HepG2 (cell line): ENCODE data around the gene TMEM121. TPM values are rescaled to one million over a fixed set of nuclear protein-coding genes. Genes with fewer than 3 reads are reported as not detected.

ENCODE experiments used
- ATAC-seq: fragments of 200-7000 bp; cut with Tn5 transposase; 3 replicates; pipeline ENCODE4 v1.9.1; 2020; ENCODE audit warnings: mild to moderate bottlenecking, moderate library complexity
- BruUV-seq: library from RNA; stranded (reverse); fragments of 400-500 nt; replicated peaks from 2 replicates; lab custom pipeline; 2021; lab: Mats Ljungman, UMichigan
- CTCF ChIA-PET: fragments of 300-600 bp; formaldehyde crosslinking; extraction: SDS; loops from one replicate; lab custom pipeline; 2021; ENCODE audit warnings: low total read pairs, inconsistent platforms, low intra/inter-chr PET ratio; lab: Yijun Ruan, JAX
- POLR2A ChIA-PET: fragments of 350-600 bp; sonication (Branson Sonifier 250); formaldehyde crosslinking; loops from one replicate; lab custom pipeline; 2020; ENCODE audit warnings: antibody characterized with exemption, inconsistent platforms; lab: Yijun Ruan, JAX
- DNase-seq: peaks from one replicate; pipeline ENCODE4 v3.0.0-alpha.2; 2015; ENCODE audit warnings: low spot score
- FAIRE-seq: peaks from 3 replicates; lab custom pipeline; 2011; peaks lifted over from hg19 to GRCh38; lab: Jason Lieb, UNC
- H2AFZ ChIP-seq: one replicate; pipeline ENCODE4 v1.6.1; 2011; ENCODE audit warnings: low read length, inconsistent platforms
- H3K27ac ChIP-seq: fragments of 300-600 bp; 3 replicates; pipeline ENCODE4 v1.8.0; 2011; ENCODE audit warnings: mixed run types, mild to moderate bottlenecking, mixed read lengths, low read length, inconsistent platforms; ENCODE audit not compliant: insufficient read depth; ENCODE audit errors: extremely low read length
- H3K27me3 ChIP-seq, 2 experiments: fragments of 200-600 bp in 1 of 2; 2 replicates in 1 of 2; 3 replicates in 1 of 2; pipeline versions ENCODE4 v1.6.0 to v1.8.0; 2011; ENCODE audit warnings: low read length in 2 of 2, mild to moderate bottlenecking in 2 of 2, moderate library complexity in 2 of 2, inconsistent platforms in 1 of 2; ENCODE audit not compliant: insufficient read depth in 2 of 2, control insufficient read depth in 1 of 2
- H3K36me3 ChIP-seq, 2 experiments: fragments of 200-600 bp in 1 of 2; replicated peaks in 1 of 2; 2 replicates in 1 of 2; 3 replicates in 1 of 2; pipeline versions ENCODE4 v1.5.1 to v1.8.0; 2011; ENCODE audit warnings: low read length in 2 of 2, inconsistent platforms in 1 of 2; ENCODE audit not compliant: insufficient read depth in 2 of 2, control insufficient read depth in 1 of 2
- H3K4me1 ChIP-seq: 2 replicates; pipeline ENCODE4 v1.5.1; 2012; ENCODE audit warnings: low read length, inconsistent platforms; ENCODE audit not compliant: insufficient read depth
- H3K4me2 ChIP-seq: 2 replicates; pipeline ENCODE4 v1.6.0; 2011; ENCODE audit warnings: low read depth, low read length, inconsistent platforms
- H3K4me3 ChIP-seq, 3 experiments: fragments of 200-600 bp in 1 of 3; sonication (generic), shearing (Covaris generic) in 1 of 3; replicated peaks in 1 of 3; 2 replicates each; pipeline ENCODE4 v1.5.1; 2011 to 2016; ENCODE audit warnings: low read length in 3 of 3, inconsistent platforms in 2 of 3, low read depth in 2 of 3, mild to moderate bottlenecking in 2 of 3, control low read depth in 1 of 3, mixed read lengths in 1 of 3; ENCODE audit not compliant: insufficient read depth in 1 of 3
- H3K79me2 ChIP-seq: one replicate; pipeline ENCODE4 v1.6.1; 2011; ENCODE audit warnings: low read length, inconsistent platforms; ENCODE audit not compliant: insufficient read depth
- H3K9ac ChIP-seq: 2 replicates; pipeline ENCODE4 v1.6.0; 2011; ENCODE audit warnings: mild to moderate bottlenecking, low read depth, low read length, inconsistent platforms; ENCODE audit not compliant: insufficient read depth
- H3K9me3 ChIP-seq: 2 replicates; pipeline ENCODE4 v1.5.1; 2012; ENCODE audit warnings: mild to moderate bottlenecking, low read length
- H4K20me1 ChIP-seq: 2 replicates; pipeline ENCODE4 v1.6.0; 2011; ENCODE audit warnings: inconsistent platforms, mild to moderate bottlenecking, low read length, moderate library complexity; ENCODE audit not compliant: insufficient read depth
- AGO1 ChIP-seq: fragments of 200-400 bp; formaldehyde crosslinking; IDR thresholded peaks from 2 replicates; pipeline ENCODE4 v1.6.1; 2017; ENCODE audit warnings: mild to moderate bottlenecking, low read depth, low read length, moderate library complexity; ENCODE audit not compliant: poor library complexity, severe bottlenecking
- AGO2 ChIP-seq: fragments of 200-400 bp; formaldehyde crosslinking; optimal IDR thresholded peaks from 2 replicates; pipeline ENCODE3; 2017; ENCODE audit warnings: mild to moderate bottlenecking, low read depth, low read length, moderate library complexity
- GATA4 ChIP-seq: sonication (generic); IDR thresholded peaks from 2 replicates; pipeline ENCODE4 v1.6.1; 2016; ENCODE audit warnings: antibody characterized with exemption, low read depth, borderline replicate concordance
- IKZF4 ChIP-seq: sonication (generic); formaldehyde crosslinking; IDR thresholded peaks from 2 replicates; pipeline ENCODE4 v1.5.1; 2020; ENCODE audit warnings: borderline replicate concordance, mild to moderate bottlenecking, low read depth, missing genetic modification reagents; ENCODE audit errors: not compliant biosample characterization
- SOX6 ChIP-seq, 2 experiments: fragments of 450-650 bp in 1 of 2; sonication (generic) in 1 of 2; formaldehyde crosslinking in 1 of 2; IDR thresholded peaks; 2 replicates each; pipeline versions ENCODE4 v1.4.0 to v1.6.1; 2017 to 2020; ENCODE audit warnings: antibody characterized with exemption in 1 of 2, mild to moderate bottlenecking in 1 of 2, missing genetic modification reagents in 1 of 2
- ZBTB38 ChIP-seq: sonication (generic); formaldehyde crosslinking; IDR thresholded peaks from 2 replicates; pipeline ENCODE4 v1.5.1; 2020; ENCODE audit warnings: mild to moderate bottlenecking, missing genetic modification reagents
- ZNF792 ChIP-seq: IDR thresholded peaks from 2 replicates; pipeline ENCODE4 v1.6.1; 2016
- WGBS: methylation state at CpG from one replicate; pipeline ENCODE4 v1.1.6; 2017; ENCODE audit warnings: low lambda C conversion rate; 5-methylcytosine and 5-hydroxymethylcytosine counted together
- in situ Hi-C: cut with HindIII; loops from 2 replicates; pipeline ENCODE4 v1.10.0; 2017; ENCODE audit warnings: low pct_unique_long_range_greater_than_20kb; ENCODE audit not compliant: extremely low pct_ligation_motif_present
- intact Hi-C: fragments of 100-400 bp; cut with micrococcal nuclease; formaldehyde crosslinking; loops from one replicate; pipeline ENCODE4 v1.10.0; 2022; ENCODE audit not compliant: unreplicated experiment
- polyA plus RNA-seq, 8 experiments: library from polyadenylated mRNA; depleted of rRNA in 3 of 8; stranded (reverse) in 7 of 8; unstranded in 1 of 8; fragments of >200 nt; fragmentation: Illumina TruSeq in 4 of 8; extraction: Trizol in 4 of 8; gene quantifications; 2 replicates each; pipeline versions ENCODE4 v1.2.1 to v1.2.3, GENCODE V29; 2011 to 2016; ENCODE audit warnings: low read depth in 4 of 8, missing spikeins in 1 of 8, mixed read lengths in 1 of 8; ENCODE audit not compliant: insufficient read depth in 1 of 8
- total RNA-seq, 5 experiments: library from RNA; depleted of rRNA; stranded (reverse); fragments of >200 nt; fragmentation: Illumina TruSeq; extraction: Trizol; gene quantifications; 2 replicates each; pipeline ENCODE4 v1.2.3, GENCODE V29; 2016; ENCODE audit warnings: low read depth in 1 of 5
- TF ChIP-seq, protein P1 (sequence below): sonication (generic); formaldehyde crosslinking; IDR thresholded peaks from 2 replicates; pipeline ENCODE4 v1.4.0; 2020; ENCODE audit warnings: missing genetic modification reagents
- TF ChIP-seq, protein P2 (sequence below): sonication (generic); formaldehyde crosslinking; IDR thresholded peaks from 2 replicates; pipeline ENCODE4 v1.5.1; 2020; ENCODE audit warnings: mild to moderate bottlenecking, missing genetic modification reagents, moderate library complexity
- TF ChIP-seq, protein P3 (sequence below): sonication (generic); formaldehyde crosslinking; conservative IDR thresholded peaks from 2 replicates; pipeline ENCODE4 v1.4.0; 2020; ENCODE audit warnings: mild to moderate bottlenecking, missing genetic modification reagents, moderate library complexity

TMEM121 gene
- total and polyA plus RNA-seq, 2 of the 13 experiments (the other 11 are each of a cell fraction or from before 2014, with no cell fraction given), result 6.6 to 19.0 TPM

DNA sequence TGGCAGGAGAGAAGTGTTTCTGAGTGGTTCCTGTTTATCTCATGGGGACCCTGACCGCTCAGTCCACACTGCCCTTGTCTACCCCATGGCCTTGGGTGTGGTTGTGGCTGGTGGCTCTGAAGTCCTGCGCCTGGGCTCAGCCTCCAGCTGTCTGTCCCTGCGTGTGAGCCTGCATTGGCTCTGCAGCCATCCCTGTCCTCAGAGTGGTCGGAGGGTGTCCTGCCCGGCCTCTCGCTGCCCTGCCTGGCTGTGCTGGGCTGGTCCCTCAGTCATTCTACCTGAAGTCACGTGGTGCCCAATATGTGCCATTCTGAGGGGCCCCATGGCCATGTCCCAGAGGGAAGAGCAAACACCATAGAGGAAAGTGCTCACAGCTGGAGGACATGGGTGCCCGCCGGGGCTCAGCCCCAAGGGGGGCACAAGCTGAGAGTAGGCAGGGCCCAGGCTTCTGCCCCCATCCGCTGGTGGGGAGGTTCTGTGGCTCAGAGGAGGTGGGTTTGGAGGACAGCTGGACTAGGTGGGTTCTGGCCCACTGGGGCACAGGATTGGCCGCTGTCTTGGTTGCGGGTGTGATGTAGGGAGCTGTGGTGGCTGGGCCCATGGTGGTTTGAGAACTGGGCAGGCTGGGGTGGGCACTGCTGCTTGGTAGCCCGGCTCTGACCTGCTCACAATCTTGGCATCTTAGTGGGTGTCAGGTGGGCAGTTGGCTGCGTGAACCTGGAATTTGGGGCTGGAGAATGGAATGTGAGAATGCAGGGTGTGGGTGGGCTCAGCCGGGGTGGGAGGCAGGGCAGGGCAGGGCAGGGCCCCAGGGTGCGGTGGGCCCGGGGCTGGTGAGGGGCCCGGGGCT lies 23.7 kb upstream of the TMEM121 start:
- Histone ChIP-seq H3K9me3 (no peaks in the 10 kb centered on the region), H3K4me2 (peak overlapping the region; percentile 24; the same call in 1 of the 2 replicates), H2AFZ (no peak overlapping the region), H3K4me1 (peaks cover 78% of the 10 kb centered on the region), H3K4me3 (no peak overlapping the region; a peak in 1 of 6 replicates), H3K79me2 (no peaks in the 10 kb centered on the region), H3K27ac (no peak overlapping the region), H4K20me1 (no peaks in the 10 kb centered on the region), H3K27me3 (peaks cover 0 to 20% of the 10 kb centered on the region in 2 experiments; a peak in 4 of 5 replicates), H3K36me3 (no peaks in the 10 kb centered on the region), H3K9ac (peak overlapping the region; percentile 16; the same call in 1 of the 2 replicates)
- BruUV-seq, result no TSS peak
- ChIA-PET POLR2A (no interaction called here), CTCF (no interaction called here)
- WGBS, result 66% methylated on average over 11 of the region's 18 CpGs
- intact Hi-C loops, result no loop called here
- no peak for DNase-seq
- FAIRE-seq, result no peak
- in situ Hi-C loops, result no loop called here
- ATAC-seq, result peak; percentile 4; the same call in 2 of the 3 replicates
- TF ChIP-seq, protein P1, sequence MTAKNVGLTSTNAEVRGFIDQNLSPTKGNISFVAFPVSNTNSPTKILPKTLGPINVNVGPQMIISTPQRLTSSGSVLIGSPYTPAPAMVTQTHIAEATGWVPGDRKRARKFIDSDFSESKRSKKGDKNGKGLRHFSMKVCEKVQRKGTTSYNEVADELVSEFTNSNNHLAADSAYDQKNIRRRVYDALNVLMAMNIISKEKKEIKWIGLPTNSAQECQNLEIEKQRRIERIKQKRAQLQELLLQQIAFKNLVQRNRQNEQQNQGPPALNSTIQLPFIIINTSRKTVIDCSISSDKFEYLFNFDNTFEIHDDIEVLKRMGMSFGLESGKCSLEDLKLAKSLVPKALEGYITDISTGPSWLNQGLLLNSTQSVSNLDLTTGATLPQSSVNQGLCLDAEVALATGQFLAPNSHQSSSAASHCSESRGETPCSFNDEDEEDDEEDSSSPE, result no peak
- peak; percentile 59; the same call in 1 of the 2 replicates for TF ChIP-seq ZBTB38
- TF ChIP-seq AGO1, result peak; percentile 92
- TF ChIP-seq ZNF792 (CRISPR knock-in tag), result no peak
- peak; percentile 9 for TF ChIP-seq IKZF4 (CRISPR knock-in tag)
- TF ChIP-seq, protein P2, sequence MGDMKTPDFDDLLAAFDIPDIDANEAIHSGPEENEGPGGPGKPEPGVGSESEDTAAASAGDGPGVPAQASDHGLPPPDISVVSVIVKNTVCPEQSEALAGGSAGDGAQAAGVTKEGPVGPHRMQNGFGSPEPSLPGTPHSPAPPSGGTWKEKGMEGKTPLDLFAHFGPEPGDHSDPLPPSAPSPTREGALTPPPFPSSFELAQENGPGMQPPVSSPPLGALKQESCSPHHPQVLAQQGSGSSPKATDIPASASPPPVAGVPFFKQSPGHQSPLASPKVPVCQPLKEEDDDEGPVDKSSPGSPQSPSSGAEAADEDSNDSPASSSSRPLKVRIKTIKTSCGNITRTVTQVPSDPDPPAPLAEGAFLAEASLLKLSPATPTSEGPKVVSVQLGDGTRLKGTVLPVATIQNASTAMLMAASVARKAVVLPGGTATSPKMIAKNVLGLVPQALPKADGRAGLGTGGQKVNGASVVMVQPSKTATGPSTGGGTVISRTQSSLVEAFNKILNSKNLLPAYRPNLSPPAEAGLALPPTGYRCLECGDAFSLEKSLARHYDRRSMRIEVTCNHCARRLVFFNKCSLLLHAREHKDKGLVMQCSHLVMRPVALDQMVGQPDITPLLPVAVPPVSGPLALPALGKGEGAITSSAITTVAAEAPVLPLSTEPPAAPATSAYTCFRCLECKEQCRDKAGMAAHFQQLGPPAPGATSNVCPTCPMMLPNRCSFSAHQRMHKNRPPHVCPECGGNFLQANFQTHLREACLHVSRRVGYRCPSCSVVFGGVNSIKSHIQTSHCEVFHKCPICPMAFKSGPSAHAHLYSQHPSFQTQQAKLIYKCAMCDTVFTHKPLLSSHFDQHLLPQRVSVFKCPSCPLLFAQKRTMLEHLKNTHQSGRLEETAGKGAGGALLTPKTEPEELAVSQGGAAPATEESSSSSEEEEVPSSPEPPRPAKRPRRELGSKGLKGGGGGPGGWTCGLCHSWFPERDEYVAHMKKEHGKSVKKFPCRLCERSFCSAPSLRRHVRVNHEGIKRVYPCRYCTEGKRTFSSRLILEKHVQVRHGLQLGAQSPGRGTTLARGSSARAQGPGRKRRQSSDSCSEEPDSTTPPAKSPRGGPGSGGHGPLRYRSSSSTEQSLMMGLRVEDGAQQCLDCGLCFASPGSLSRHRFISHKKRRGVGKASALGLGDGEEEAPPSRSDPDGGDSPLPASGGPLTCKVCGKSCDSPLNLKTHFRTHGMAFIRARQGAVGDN (CRISPR knock-in tag), result peak; percentile 69
- peak; percentile 93 for TF ChIP-seq AGO2
- 0 out of 2 replicates have a peak, but pooled peaks have one; percentile 12 for TF ChIP-seq GATA4
- TF ChIP-seq, protein P3, sequence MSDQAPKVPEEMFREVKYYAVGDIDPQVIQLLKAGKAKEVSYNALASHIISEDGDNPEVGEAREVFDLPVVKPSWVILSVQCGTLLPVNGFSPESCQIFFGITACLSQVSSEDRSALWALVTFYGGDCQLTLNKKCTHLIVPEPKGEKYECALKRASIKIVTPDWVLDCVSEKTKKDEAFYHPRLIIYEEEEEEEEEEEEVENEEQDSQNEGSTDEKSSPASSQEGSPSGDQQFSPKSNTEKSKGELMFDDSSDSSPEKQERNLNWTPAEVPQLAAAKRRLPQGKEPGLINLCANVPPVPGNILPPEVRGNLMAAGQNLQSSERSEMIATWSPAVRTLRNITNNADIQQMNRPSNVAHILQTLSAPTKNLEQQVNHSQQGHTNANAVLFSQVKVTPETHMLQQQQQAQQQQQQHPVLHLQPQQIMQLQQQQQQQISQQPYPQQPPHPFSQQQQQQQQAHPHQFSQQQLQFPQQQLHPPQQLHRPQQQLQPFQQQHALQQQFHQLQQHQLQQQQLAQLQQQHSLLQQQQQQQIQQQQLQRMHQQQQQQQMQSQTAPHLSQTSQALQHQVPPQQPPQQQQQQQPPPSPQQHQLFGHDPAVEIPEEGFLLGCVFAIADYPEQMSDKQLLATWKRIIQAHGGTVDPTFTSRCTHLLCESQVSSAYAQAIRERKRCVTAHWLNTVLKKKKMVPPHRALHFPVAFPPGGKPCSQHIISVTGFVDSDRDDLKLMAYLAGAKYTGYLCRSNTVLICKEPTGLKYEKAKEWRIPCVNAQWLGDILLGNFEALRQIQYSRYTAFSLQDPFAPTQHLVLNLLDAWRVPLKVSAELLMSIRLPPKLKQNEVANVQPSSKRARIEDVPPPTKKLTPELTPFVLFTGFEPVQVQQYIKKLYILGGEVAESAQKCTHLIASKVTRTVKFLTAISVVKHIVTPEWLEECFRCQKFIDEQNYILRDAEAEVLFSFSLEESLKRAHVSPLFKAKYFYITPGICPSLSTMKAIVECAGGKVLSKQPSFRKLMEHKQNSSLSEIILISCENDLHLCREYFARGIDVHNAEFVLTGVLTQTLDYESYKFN, result peak; percentile 21; the same call in 1 of the 2 replicates
- TF ChIP-seq SOX6 (IDR thresholded peaks at IDR 0.05), result no peak
- TF ChIP-seq SOX6 (CRISPR knock-in tag; IDR thresholded peaks at IDR 0.05), result 0 out of 2 replicates have a peak, but pooled peaks have one; percentile 20
